Astrocyte of the spinal cord (primary cell): ENCODE results near the gene FOXB2.

Experiments
- DNase-seq: peaks from one replicate; pipeline ENCODE4 v3.0.0; 2011; ENCODE audit warnings: low read depth, low spot score
- H3K4me3 ChIP-seq: 2 replicates; pipeline ENCODE4 v1.5.1; 2011; ENCODE audit warnings: low read depth, mild to moderate bottlenecking, low read length, moderate library complexity
- in situ Hi-C: cut with HindIII; loops from 2 replicates; pipeline ENCODE4 v1.10.0; 2017; ENCODE audit warnings: low sequenced_read_pairs
- TF ChIP-seq, protein P1 (sequence below): IDR thresholded peaks from 2 replicates; pipeline ENCODE4 v1.5.1; 2012; ENCODE audit warnings: low read depth, mild to moderate bottlenecking, low read length, inconsistent platforms

The FOXB2 gene

DNA sequence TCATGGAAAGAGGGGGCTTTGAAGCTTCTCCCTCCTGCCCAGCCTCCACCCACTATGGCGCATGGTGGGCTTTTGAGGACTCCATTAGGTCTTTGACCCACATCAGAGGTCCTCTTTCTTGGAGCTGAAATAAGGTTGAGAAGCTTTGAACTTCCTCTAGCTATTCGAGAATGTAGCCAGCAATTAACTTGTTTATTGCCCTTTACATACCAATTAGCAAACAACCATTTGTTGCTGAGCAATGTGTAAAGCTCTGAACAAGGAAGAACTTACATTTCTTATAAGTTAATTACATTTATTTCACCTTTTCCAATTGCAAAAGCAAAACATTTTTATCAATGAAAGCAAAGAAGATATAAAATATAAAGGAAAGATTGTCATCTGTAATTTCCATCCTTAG is 30.5 kb upstream of the FOXB2 start:
- no peak overlapping the region for H3K4me3 ChIP-seq
- no peak for DNase-seq
- in situ Hi-C loops: no loop called here
- TF ChIP-seq, protein P1, sequence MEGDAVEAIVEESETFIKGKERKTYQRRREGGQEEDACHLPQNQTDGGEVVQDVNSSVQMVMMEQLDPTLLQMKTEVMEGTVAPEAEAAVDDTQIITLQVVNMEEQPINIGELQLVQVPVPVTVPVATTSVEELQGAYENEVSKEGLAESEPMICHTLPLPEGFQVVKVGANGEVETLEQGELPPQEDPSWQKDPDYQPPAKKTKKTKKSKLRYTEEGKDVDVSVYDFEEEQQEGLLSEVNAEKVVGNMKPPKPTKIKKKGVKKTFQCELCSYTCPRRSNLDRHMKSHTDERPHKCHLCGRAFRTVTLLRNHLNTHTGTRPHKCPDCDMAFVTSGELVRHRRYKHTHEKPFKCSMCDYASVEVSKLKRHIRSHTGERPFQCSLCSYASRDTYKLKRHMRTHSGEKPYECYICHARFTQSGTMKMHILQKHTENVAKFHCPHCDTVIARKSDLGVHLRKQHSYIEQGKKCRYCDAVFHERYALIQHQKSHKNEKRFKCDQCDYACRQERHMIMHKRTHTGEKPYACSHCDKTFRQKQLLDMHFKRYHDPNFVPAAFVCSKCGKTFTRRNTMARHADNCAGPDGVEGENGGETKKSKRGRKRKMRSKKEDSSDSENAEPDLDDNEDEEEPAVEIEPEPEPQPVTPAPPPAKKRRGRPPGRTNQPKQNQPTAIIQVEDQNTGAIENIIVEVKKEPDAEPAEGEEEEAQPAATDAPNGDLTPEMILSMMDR: no peak

DNA sequence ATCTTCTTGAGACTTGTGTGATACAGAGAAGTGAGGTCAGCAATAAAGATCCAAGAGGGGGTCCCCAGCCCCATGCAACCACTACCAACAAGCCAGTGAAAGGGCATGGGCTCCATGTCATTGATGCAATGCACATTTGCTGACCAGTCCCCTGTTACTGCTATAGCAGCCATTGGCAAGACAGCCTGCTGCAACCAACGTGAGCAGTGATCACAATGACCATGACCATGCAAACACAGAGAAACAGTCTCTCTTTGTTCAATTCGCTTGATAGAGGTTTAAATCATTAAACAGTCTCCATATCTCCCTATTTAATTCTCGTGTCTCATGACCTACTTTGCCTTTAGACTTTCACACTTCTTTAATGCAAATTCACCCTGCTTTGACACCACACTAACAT is 30.0 kb upstream of the FOXB2 start:
- DNase-seq: no peak
- no peak overlapping the region for H3K4me3 ChIP-seq
- in situ Hi-C loops: no loop called here
- TF ChIP-seq, protein P1: no peak

DNA sequence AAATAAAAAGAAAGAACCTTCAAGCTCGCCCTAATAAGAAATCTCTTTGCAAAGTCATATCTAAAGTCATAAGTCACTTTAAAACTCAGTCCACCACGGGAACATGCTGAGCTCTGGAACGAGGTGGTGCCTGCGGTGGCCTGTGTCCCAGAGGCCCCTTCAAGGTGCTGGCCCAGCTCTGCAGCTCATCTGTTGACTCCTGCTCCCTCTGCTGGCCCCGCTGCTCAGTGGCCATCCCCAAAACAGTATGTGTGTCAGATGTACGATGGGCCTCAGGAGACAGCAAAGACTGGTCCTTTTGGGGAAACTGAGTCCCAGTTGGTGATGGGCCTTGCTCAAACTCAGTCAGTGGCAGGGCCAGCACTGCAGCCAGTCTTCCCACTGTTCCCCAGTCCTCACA is 22.8 kb upstream of the FOXB2 start:
- in situ Hi-C loops: no loop called here
- no peak for DNase-seq

GRCh38 chr9:76999261-76999660 is 20.2 kb upstream of the FOXB2 start:
- in situ Hi-C loops: no loop called here
- H3K4me3 ChIP-seq: no peak overlapping the region
- TF ChIP-seq, protein P1: no peak
- DNase-seq: no peak

More for the DNA sequence above, 22.8 kb upstream of the FOXB2 start:
- TF ChIP-seq, protein P1: peak; percentile 80
- H3K4me3 ChIP-seq: no peak overlapping the region

DNA sequence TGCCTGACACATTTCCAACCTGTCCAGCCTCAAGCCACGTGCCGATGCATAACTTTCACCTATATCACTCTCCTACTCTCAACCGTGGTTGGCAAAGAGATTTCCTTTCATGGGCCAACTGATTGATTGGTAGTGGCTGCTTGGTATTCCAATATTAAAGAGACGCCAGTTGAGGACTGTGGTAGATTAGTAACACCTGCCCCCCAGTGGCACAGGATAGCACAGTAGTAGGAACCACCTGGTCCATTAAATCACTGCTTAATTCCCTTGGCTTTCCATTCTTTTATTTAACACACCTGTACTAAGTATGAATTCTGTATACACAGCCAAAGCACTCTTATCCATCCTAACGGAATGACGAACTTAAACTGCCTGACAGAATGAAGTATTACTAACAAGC is 19.1 kb upstream of the FOXB2 start:
- in situ Hi-C loops: no loop called here
- DNase-seq: no peak
- TF ChIP-seq, protein P1: no peak
- H3K4me3 ChIP-seq: no peak overlapping the region

GRCh38 chr9:77003366-77003765 is 16.1 kb upstream of the FOXB2 start:
- no peak for DNase-seq
- no peak overlapping the region for H3K4me3 ChIP-seq
- in situ Hi-C loops: no loop called here
- TF ChIP-seq, protein P1: no peak

- DNase-seq: no peak
- no peak overlapping the region for H3K4me3 ChIP-seq
- TF ChIP-seq, protein P1: no peak
- in situ Hi-C loops: no loop called here
Measured at GRCh38 chr9:77005216-77005615, 14.2 kb upstream of the FOXB2 start.
